Globus pallidus (tissue), 1 donor: ENCODE measurements around the gene ELFN2.

Experiments
- DNase-seq: peaks from one replicate; pipeline ENCODE4 v3.0.0-alpha.2; 2015; ENCODE audit warnings: low spot score

The ELFN2 gene

GRCh38 chr22:37427711-37428635 lies 694 bp upstream of the ELFN2 start:
- DNase-seq, result no peak

DNA sequence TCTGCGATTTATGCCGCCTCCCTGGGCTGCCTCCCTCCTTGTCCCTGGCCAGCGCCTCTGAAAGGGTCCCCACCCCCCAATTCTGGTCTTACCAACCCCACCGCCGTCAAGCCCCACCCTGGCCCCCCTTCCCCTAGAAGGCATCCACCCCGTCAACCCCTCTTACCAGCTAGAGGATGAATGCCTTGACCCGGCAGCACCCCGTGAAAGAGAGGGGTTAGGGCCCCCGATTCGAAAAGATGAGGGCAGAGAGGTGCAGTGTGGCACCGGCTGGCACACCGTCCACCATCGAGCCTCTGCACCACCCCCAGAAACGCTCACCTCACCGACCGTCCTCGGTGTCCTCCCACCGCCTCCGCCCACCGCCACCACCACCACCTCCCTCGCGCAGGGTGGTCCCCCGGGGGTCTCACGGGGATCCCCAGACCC lies 559 bp downstream of the ELFN2 start:
- no peak for DNase-seq

DNA sequence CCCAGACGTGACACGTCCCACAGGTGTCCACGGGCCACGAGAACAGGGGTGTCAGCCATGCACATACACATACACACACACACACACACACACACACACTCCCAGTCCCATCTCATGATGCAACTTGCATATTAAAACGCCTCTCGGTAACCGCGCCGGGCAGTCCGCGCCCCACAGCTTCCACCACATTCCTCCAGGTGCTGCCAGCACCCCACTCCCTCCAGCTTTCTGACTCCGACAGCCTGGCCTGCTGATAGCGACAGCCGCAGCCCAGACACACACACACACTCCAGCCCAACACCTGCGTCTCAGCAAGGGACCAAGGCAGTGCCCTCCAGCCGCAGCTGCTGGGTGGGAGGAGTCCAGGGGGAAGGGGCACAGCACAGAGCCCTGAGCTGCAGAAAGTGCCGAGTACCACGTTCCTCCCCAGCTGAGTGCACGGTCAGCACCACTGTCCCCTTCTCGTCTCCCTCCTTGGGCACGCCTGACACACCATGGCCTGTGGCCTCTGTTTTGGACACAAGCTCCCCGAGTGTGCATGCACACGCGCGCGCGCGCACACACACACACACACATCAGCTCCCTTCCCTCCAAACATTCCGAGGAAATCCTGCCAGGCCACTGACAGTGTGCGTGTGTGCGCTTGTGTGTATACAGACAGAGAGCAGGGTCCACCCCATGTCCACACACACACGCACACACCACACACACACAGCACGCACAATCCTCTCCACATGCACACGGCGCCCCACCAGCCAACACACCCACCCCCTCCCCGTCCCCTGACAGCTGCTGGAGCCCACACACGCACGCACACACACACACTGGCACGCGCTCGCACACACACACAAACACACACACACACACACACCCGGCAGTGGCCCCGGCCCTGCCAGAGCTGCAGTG lies 1.2 kb downstream of the ELFN2 start:
- no peak for DNase-seq

DNA sequence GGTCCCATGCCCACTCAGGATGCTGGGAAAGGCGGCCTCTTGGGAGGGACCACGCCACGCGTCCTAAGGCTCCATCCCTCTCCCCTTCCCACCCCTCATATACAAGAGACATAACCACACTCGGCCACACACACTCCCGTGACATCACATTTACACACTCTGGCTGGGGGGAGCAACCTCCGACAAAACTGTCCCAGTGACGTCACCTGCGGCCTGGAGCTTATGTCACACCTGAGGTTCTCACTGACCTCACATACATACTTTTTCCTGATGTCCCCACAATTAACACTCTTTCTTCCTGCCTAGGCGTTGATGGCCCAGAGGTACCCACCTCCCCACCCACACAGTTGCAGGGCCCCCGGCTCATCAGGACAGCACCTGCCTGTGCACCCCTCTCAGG lies 1.9 kb downstream of the ELFN2 start:
- DNase-seq, result no peak

- no peak for DNase-seq
These were observed 4.0 kb downstream of the ELFN2 start for GRCh38 chr22:37423283-37423682.

GRCh38 chr22:37421468-37421877 lies 5.8 kb downstream of the ELFN2 start:
- DNase-seq, result no peak

GRCh38 chr22:37420686-37421467 lies 6.4 kb downstream of the ELFN2 start:
- no peak for DNase-seq

GRCh38 chr22:37419969-37420685 lies 7.2 kb downstream of the ELFN2 start:
- DNase-seq, result no peak

DNA sequence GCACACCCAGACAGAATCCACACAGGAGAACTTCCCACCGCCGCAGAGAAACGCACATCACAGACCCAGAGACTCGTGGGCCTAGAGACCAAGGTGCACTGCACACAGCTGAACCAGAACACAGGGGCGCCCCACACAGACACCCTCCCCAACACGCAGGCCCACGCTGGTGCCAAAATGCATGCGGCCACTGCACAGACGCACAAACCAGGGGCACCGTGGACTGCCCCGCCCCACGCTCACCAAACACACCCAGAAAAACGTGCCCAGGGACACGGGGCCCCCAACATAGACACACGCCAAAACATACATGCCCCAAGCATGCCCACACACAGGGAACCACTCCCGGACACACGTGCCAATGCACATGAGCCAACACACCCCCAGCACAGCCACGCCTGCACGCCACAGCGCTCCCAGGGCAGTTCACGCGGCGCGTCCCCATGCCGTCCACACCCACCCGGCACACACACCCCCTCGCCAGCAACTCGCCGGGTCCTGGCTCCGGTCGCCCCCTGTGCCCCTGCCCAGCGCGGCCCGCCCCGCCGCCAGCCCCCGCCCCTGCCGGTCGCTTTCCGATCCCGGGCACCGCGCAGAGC lies 7.8 kb downstream of the ELFN2 start:
- DNase-seq, result no peak

DNA sequence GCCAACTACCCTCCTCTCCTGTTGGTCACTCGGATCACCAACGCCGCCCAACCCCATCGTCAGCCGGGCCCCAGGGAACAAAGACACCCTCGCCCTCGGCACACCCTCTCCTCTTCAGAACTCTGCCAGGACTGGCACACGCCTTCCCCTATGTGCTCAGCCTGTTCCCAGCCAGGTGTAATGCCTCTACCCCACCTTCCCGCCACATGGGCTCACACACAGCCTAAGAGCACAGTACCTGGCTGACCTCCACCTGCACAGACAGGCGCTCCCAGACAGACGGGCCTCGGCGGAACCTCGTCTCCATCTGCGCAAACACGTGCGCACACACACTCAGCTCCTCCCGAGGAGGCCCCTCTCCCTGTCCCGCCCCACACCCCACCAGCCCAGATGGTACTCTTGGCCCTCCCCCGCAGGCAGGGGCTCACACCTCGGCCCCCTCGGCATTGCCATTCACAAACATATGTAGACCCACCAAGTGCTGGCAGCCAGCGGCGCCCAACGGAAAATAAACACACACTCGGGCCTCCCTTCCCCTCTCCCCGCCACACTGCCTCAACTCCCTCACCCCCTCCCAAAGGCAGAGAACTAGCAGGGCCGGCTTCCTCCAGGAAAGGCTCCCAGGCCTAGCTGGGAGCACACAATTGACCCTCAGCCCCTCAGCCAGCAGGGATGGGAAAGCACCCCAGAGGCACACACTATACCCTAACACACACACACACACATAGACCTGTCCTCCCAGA lies 8.5 kb downstream of the ELFN2 start:
- DNase-seq, result no peak

- no peak for DNase-seq
These were observed 9.5 kb downstream of the ELFN2 start for GRCh38 chr22:37417677-37418348.

GRCh38 chr22:37417264-37417663 lies 10.0 kb downstream of the ELFN2 start:
- no peak for DNase-seq

- DNase-seq, result no peak
These were observed 10.5 kb downstream of the ELFN2 start for GRCh38 chr22:37416827-37417226.

DNA sequence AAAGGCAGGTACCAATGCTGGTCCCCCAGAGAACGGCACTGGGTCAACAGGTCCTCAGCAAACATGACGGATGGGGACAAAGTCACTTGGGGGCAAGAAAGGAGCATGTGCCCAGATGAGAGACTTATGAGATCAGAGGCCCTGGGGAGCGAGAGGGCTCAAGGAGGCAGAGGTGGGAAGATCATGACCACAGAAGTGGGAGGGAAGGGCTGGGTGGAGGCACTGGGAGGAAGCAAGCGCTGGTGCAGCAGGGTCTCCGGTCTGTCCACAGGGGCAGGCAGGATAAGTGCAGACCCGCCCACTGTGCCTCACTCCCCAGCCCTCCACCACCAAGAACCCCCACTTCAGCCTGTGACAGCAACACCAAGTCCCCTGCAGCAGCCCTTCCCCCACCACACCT lies 10.9 kb downstream of the ELFN2 start:
- no peak for DNase-seq

DNA sequence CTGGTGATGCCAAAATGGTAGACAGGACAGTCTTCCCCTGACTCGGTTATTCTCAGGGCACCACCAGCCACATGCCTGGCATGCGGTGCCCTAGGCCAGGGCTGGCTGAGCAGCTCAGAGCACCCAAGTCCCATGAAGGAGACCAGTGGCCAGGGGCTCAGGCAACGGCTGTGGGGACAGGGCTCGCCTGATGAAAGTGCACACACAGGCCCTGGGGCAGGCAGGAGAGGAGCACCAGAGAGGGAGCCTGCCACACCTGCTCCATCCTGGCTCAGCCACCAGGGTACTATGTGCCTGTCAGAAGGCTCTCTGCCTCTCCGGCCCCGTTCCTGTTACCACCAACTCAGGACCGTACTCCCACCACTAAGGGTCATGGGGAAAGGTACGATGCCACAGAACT lies 12.1 kb downstream of the ELFN2 start:
- no peak for DNase-seq

DNA sequence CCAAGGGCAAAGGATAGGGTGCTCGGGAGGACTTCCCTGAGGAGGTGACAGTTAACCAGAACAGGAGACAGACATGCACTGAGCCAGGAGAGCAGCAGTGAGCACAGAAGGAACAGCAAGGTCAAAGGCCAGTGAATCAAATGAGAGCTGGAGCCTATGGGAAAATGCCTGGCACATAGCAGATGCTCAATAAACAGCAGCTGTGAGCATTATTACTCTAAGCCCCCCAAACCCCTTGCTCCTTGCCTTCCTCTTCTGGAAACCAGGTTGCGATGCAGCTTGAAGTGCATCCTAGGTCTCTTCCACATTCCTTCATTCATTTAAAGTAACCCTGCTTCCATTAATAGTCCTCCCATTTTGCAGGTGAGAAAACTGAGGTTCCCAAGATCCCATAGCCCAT lies 13.0 kb downstream of the ELFN2 start:
- no peak for DNase-seq

GRCh38 chr22:37413546-37413945 lies 13.7 kb downstream of the ELFN2 start:
- no peak for DNase-seq

- DNase-seq, result peak; percentile 9
These were observed 14.6 kb downstream of the ELFN2 start for GRCh38 chr22:37412495-37413250.

- no peak for DNase-seq
These were observed 15.6 kb downstream of the ELFN2 start for GRCh38 chr22:37411655-37412054.
